ENCODE results near the gene GPAT3. TPM values are rescaled to one million over a fixed set of nuclear protein-coding genes. Genes with fewer than 3 reads are reported as not detected.

Gene GPAT3
- total RNA-seq, 1 donor from 2014 or later: 0.17 TPM

DNA sequence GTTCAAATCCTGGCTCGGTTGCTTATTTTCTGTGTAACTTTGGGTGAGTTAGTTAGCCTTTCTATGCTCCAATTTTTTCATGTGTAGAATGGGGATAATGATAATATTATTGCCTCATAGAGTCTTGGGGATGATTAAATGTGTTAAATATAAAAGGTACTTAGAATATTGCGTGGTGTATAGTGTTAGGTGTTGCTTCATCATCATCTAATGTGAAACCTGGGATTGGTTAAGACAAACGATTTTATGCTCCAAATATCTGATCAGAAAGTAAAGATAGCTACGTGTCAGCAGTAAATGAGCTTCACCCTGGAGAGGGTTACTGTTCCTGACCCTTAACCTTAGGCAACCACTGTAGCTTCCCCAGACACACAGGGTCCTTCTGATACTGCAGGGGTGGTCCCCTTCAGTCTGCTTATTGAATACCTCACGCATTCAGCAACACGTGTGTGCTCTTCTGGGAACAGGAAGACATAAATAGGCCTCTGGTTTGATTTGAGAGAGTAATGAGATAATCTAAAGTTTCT, 50.1 kb downstream of the GPAT3 start:
- TF ChIP-seq, protein P1, sequence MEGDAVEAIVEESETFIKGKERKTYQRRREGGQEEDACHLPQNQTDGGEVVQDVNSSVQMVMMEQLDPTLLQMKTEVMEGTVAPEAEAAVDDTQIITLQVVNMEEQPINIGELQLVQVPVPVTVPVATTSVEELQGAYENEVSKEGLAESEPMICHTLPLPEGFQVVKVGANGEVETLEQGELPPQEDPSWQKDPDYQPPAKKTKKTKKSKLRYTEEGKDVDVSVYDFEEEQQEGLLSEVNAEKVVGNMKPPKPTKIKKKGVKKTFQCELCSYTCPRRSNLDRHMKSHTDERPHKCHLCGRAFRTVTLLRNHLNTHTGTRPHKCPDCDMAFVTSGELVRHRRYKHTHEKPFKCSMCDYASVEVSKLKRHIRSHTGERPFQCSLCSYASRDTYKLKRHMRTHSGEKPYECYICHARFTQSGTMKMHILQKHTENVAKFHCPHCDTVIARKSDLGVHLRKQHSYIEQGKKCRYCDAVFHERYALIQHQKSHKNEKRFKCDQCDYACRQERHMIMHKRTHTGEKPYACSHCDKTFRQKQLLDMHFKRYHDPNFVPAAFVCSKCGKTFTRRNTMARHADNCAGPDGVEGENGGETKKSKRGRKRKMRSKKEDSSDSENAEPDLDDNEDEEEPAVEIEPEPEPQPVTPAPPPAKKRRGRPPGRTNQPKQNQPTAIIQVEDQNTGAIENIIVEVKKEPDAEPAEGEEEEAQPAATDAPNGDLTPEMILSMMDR (IDR thresholded peaks at IDR 0.05; ENCODE audit: unreplicated experiment): no peak

DNA sequence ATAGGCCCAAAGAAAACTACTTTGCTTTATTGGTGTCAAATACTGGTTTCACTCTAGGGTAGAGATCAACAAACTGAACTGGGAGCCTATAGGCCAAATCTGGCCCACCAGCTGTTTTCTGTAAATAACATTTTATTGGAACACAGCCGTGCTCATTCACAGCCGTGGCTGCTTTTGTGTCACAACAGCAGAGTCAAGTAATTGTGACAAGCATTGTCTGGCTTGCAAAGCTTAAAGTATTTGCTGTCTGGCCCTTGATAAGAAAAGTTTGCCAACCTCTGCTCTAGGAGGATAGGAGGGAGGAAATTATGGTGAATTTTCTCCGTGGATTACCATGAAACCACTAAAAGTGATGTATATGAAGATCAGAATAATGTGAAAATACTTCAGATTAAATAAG, 53.4 kb downstream of the GPAT3 start:
- DNase-seq (ENCODE audit: low spot score, unreplicated experiment): no peak
- Mint-ChIP-seq H3K9me3 (ENCODE audit: low read depth) (peaks cover 3% of the 10 kb centered on the region), H3K27ac (no peak overlapping the region), H3K4me3 (ENCODE audit: low read depth) (no peak overlapping the region), H3K27me3 (no peaks in the 10 kb centered on the region), H3K36me3 (ENCODE audit: insufficient read depth) (no peaks in the 10 kb centered on the region), H3K4me1 (ENCODE audit: low read depth) (peaks cover 5% of the 10 kb centered on the region)
- TF ChIP-seq, protein P1 (IDR thresholded peaks at IDR 0.05; ENCODE audit: unreplicated experiment): no peak

More for the DNA sequence above, 50.1 kb downstream of the GPAT3 start:
- no peaks in the 10 kb centered on the region for H3K9me3 Mint-ChIP-seq (ENCODE audit: low read depth)
- no peak overlapping the region for H3K4me3 Mint-ChIP-seq (ENCODE audit: low read depth)
- no peaks in the 10 kb centered on the region for H3K36me3 Mint-ChIP-seq (ENCODE audit: insufficient read depth)
- H3K27me3 Mint-ChIP-seq: no peaks in the 10 kb centered on the region
- DNase-seq (ENCODE audit: low spot score, unreplicated experiment): no peak
- peaks cover 5% of the 10 kb centered on the region for H3K4me1 Mint-ChIP-seq (ENCODE audit: low read depth)
- no peak overlapping the region for H3K27ac Mint-ChIP-seq

DNA sequence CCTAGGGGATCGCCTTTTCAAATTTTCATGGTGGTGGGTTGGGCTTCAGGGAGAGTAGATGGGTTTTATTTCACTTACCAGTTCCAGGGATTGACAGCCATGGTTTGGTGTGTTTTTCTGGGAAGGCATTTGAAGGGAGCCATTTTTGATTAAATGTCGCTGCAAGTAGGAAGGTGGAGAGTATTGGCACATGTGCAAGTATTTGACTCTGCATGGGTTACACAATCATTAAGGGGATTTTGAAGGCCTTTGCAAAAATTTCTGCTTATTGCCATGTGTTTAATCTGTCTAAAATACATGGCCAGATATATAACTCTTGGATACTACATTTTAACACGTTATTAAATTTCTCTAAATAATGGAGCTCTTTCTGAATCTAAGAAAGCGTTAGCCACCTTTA, 55.1 kb downstream of the GPAT3 start:
- Mint-ChIP-seq H3K4me3 (ENCODE audit: low read depth) (no peak overlapping the region), H3K4me1 (ENCODE audit: low read depth) (peaks cover 5% of the 10 kb centered on the region), H3K27ac (no peak overlapping the region), H3K36me3 (ENCODE audit: insufficient read depth) (no peaks in the 10 kb centered on the region), H3K9me3 (ENCODE audit: low read depth) (peaks cover 3% of the 10 kb centered on the region), H3K27me3 (no peaks in the 10 kb centered on the region)
- DNase-seq (ENCODE audit: low spot score, unreplicated experiment): no peak
- TF ChIP-seq, protein P1 (IDR thresholded peaks at IDR 0.05; ENCODE audit: unreplicated experiment): no peak

DNA sequence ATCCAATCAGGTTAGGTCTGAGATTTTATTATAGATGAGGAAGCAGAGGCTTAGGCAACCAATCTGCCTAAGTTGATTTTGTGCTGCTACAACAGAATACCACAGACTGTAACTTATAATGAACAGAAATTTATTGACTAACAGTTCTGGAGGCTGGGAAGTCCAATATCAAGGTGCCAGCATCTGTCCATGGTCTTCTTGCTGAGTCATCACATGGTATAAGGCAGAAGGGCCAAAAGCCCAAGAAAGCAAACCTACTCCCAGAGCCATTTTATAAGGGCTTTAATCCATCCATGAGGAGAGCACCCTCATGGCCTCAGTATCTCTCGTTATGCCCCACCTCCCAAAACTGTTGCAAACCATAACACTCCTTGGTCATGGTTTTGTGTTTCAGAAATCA, 55.8 kb downstream of the GPAT3 start:
- Mint-ChIP-seq H3K36me3 (ENCODE audit: insufficient read depth) (no peaks in the 10 kb centered on the region), H3K9me3 (ENCODE audit: low read depth) (peaks cover 3% of the 10 kb centered on the region), H3K4me1 (ENCODE audit: low read depth) (peaks cover 5% of the 10 kb centered on the region), H3K27ac (no peak overlapping the region), H3K4me3 (ENCODE audit: low read depth) (no peak overlapping the region), H3K27me3 (no peaks in the 10 kb centered on the region)
- DNase-seq (ENCODE audit: low spot score, unreplicated experiment): no peak
- TF ChIP-seq, protein P1 (IDR thresholded peaks at IDR 0.05; ENCODE audit: unreplicated experiment): no peak

DNA sequence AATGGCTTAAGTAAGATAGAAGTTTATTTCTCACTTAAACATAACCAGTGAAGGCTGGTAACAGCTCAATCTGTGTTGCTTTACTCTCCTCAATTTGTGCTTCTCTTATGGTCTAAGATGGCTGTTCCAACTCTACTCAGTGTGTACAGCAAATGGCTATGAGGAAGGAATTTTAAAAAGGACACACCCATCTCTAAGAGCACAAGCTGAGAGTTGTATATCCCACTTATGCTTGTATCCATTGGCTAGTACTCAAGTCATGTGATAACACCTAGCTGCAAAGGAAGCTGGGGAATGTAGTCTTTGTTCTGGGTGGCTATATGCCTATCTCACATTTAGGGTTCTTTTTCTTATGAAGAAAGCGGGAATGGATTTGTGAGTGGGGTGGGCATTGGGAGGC, 63.3 kb downstream of the GPAT3 start:
- H3K27me3 Mint-ChIP-seq: no peaks in the 10 kb centered on the region
- TF ChIP-seq, protein P1 (IDR thresholded peaks at IDR 0.05; ENCODE audit: unreplicated experiment): no peak
- no peak overlapping the region for H3K27ac Mint-ChIP-seq
- DNase-seq (ENCODE audit: low spot score, unreplicated experiment): no peak
- H3K9me3 Mint-ChIP-seq (ENCODE audit: low read depth): peaks cover 4% of the 10 kb centered on the region
- peaks cover 2% of the 10 kb centered on the region for H3K4me1 Mint-ChIP-seq (ENCODE audit: low read depth)
- no peaks in the 10 kb centered on the region for H3K36me3 Mint-ChIP-seq (ENCODE audit: insufficient read depth)
- H3K4me3 Mint-ChIP-seq (ENCODE audit: low read depth): no peak overlapping the region
